T-cell (primary cell): ENCODE measurements around the gene TEAD3. TPM values are rescaled to one million over a fixed set of nuclear protein-coding genes. Genes with fewer than 3 reads are reported as not detected.
A peak's percentile ranks its signal among the peaks of the same experiment; 100 is the strongest.

Experiments used
- ATAC-seq, 4 experiments: fragments of 200-7000 bp in 3 of 4; fragments of 150-1000 bp in 1 of 4; cut with Tn5 transposase; replicated peaks in 1 of 4; 1 replicate in 3 of 4; 2 replicates in 1 of 4; pipeline ENCODE4 v1.10.0; 2021; ENCODE audit warnings: moderate library complexity in 3 of 4, mild to moderate bottlenecking in 2 of 4, moderate number of reproducible peaks in 1 of 4
- CTCF ChIA-PET, 2 donors: fragments of 300-600 bp; sonication (Branson Sonifier 250); formaldehyde crosslinking; loops; one replicate each; lab custom pipeline; 2022; ENCODE audit warnings: antibody characterized with exemption in 2 of 2; lab: Charles Lee
- POLR2A ChIA-PET, 2 donors: fragments of 300-600 bp; sonication (Branson Sonifier 250); formaldehyde crosslinking; loops; one replicate each; lab custom pipeline; 2022; ENCODE audit warnings: antibody characterized with exemption in 2 of 2; lab: Charles Lee
- DNase-seq, 35 experiments: peaks; one replicate each; pipeline versions ENCODE4 v3.0.0 to v3.0.0-alpha.2; 2013 to 2023
- H3K27ac ChIP-seq: one replicate; pipeline ENCODE4 v1.5.1; 2013; ENCODE audit warnings: low read length
- H3K27me3 ChIP-seq, 2 experiments: replicated peaks in 1 of 2; 1 replicate in 1 of 2; 2 replicates in 1 of 2; pipeline versions ENCODE4 v1.6.1 to v1.7.0; 2013; ENCODE audit warnings: low read length in 1 of 2, mixed read lengths in 1 of 2; ENCODE audit not compliant: control insufficient read depth in 2 of 2, insufficient read depth in 2 of 2; ENCODE audit errors: extremely low read depth in 1 of 2
- H3K36me3 ChIP-seq, 2 donors: 1 replicate in 1 of 2; 2 replicates in 1 of 2; pipeline versions ENCODE4 v1.6.1 to v1.7.0; 2013; ENCODE audit warnings: low read length in 1 of 2; ENCODE audit not compliant: control insufficient read depth in 2 of 2, insufficient read depth in 1 of 2; ENCODE audit errors: extremely low read depth in 1 of 2
- H3K4me1 ChIP-seq, 2 experiments: 1 replicate in 1 of 2; 2 replicates in 1 of 2; pipeline versions ENCODE4 v1.6.1 to v1.7.0; 2013; ENCODE audit warnings: low read length in 2 of 2, mixed read lengths in 1 of 2; ENCODE audit not compliant: insufficient read depth in 2 of 2, control insufficient read depth in 1 of 2; ENCODE audit errors: extremely low read depth in 1 of 2
- H3K4me3 ChIP-seq, 2 donors: 1 replicate in 1 of 2; 2 replicates in 1 of 2; pipeline versions ENCODE4 v1.5.1 to v1.7.0; 2013; ENCODE audit warnings: mild to moderate bottlenecking in 2 of 2, low read length in 1 of 2, moderate library complexity in 1 of 2; ENCODE audit not compliant: control insufficient read depth in 1 of 2; ENCODE audit errors: extremely low read depth in 1 of 2
- H3K9me3 ChIP-seq: 2 replicates; pipeline ENCODE4 v1.7.0; 2013
- H3K27ac Mint-ChIP-seq, 2 donors: one replicate each; pipeline ENCODE4 v1.8.0; 2020 to 2021; ENCODE audit warnings: mild to moderate bottlenecking in 2 of 2, mixed read lengths in 2 of 2
- H3K27me3 Mint-ChIP-seq, 2 donors: one replicate each; pipeline ENCODE4 v1.8.0; 2021 to 2022; ENCODE audit warnings: mixed read lengths in 2 of 2
- H3K36me3 Mint-ChIP-seq: one replicate; pipeline ENCODE4 v1.8.0; 2021; ENCODE audit warnings: mixed read lengths
- H3K4me1 Mint-ChIP-seq, 3 donors: one replicate each; pipeline ENCODE4 v1.8.0; 2020 to 2022; ENCODE audit warnings: mixed read lengths in 3 of 3, mild to moderate bottlenecking in 1 of 3
- H3K4me3 Mint-ChIP-seq, 3 donors: one replicate each; pipeline ENCODE4 v1.8.0; 2020 to 2022; ENCODE audit warnings: mild to moderate bottlenecking in 3 of 3, mixed read lengths in 3 of 3, moderate library complexity in 3 of 3
- H3K9me3 Mint-ChIP-seq, 3 donors: one replicate each; pipeline ENCODE4 v1.8.0; 2020 to 2022; ENCODE audit warnings: mixed read lengths in 3 of 3
- WGBS: methylation state at CpG from one replicate; pipeline ENCODE4 v1.1.5; 2013; ENCODE audit warnings: missing lambda C conversion rate; ENCODE audit not compliant: insufficient coverage; 5-methylcytosine and 5-hydroxymethylcytosine counted together
- total RNA-seq, 35 experiments: library from RNA in 6 of 35; stranded (reverse) in 6 of 35; fragments of 120-200 nt in 1 of 35; gene quantifications; one replicate each; pipeline versions ENCODE4 v1.2.1 to v1.2.4 and lab custom pipeline; 2013 to 2026

Gene TEAD3
- total RNA-seq, 5 donors from 2014 or later (not counting 1 experiment from before 2014, with no cell fraction given): 0.26 to 0.53 (median 0.41) TPM; not detected in 2

GRCh38 chr6:35474131-35474941 is 22.5 kb downstream of the TEAD3 start:
- H3K27me3 Mint-ChIP-seq: no peaks in the 10 kb centered on the region
- peaks cover 23% of the 10 kb centered on the region for H3K36me3 Mint-ChIP-seq
- Histone ChIP-seq H3K27ac (no peak overlapping the region), H3K4me1 (peaks cover 5 to 28% of the 10 kb centered on the region in 2 experiments), H3K9me3 (no peaks in the 10 kb centered on the region), H3K36me3 (peaks cover 9 to 39% of the 10 kb centered on the region in 2 donors), H3K27me3 (no peaks in the 10 kb centered on the region), H3K4me3 (no peak overlapping the region)
- 92% methylated on average over 6 of the region's 14 CpGs for WGBS
- DNase-seq (no peak), ATAC-seq (peak in 2 of 4 experiments; percentile 8 to 25)
- no peak overlapping the region for H3K4me3 Mint-ChIP-seq
- ChIA-PET POLR2A (interaction anchor here in 1 of 2 donors (0.6 kb wide), 1 partner anchor 168 kb away, joined by 7 read pairs; no protein-coding TSS in a partner anchor), CTCF (interaction anchor here in 1 of 2 donors (0.6 kb wide), 1 partner anchor 149 kb away, joined by 6 read pairs; no protein-coding TSS in a partner anchor)
- peaks cover 19 to 31% (median 31%) of the 10 kb centered on the region in 3 donors for H3K4me1 Mint-ChIP-seq
- no peaks in the 10 kb centered on the region for H3K9me3 Mint-ChIP-seq
- no peak overlapping the region for H3K27ac Mint-ChIP-seq

GRCh38 chr6:35473850-35474130 is 23.1 kb downstream of the TEAD3 start:
- no peak overlapping the region for H3K27ac ChIP-seq
- H3K36me3 Mint-ChIP-seq: peaks cover 25% of the 10 kb centered on the region
- no peaks in the 10 kb centered on the region for H3K9me3 Mint-ChIP-seq
- no peaks in the 10 kb centered on the region for H3K9me3 ChIP-seq
- peaks cover 5 to 34% of the 10 kb centered on the region in 2 experiments for H3K4me1 ChIP-seq
- no peaks in the 10 kb centered on the region for H3K27me3 ChIP-seq
- no peak overlapping the region for H3K4me3 Mint-ChIP-seq
- POLR2A ChIA-PET: interaction anchor here in 1 of 2 donors (0.6 kb wide), 1 partner anchor 168 kb away, joined by 7 read pairs; no protein-coding TSS in a partner anchor
- CTCF ChIA-PET: interaction anchor here (0.6 kb wide), 2 partner anchors 150 to 1106 kb away, joined by 3 to 6 read pairs; no protein-coding TSS in a partner anchor
- no peak for DNase-seq
- H3K36me3 ChIP-seq: peaks cover 9 to 39% of the 10 kb centered on the region in 2 donors
- no peak for ATAC-seq
- H3K27me3 Mint-ChIP-seq: no peaks in the 10 kb centered on the region
- H3K27ac Mint-ChIP-seq: no peak overlapping the region
- no peak overlapping the region for H3K4me3 ChIP-seq
- H3K4me1 Mint-ChIP-seq: peaks cover 23 to 33% (median 33%) of the 10 kb centered on the region in 3 donors

GRCh38 chr6:35473075-35473849 is 23.6 kb downstream of the TEAD3 start:
- Mint-ChIP-seq H3K9me3 (no peaks in the 10 kb centered on the region), H3K27me3 (no peaks in the 10 kb centered on the region), H3K4me1 (peaks cover 23 to 33% (median 33%) of the 10 kb centered on the region in 3 donors), H3K4me3 (no peak overlapping the region), H3K27ac (no peak overlapping the region), H3K36me3 (peaks cover 25% of the 10 kb centered on the region)
- DNase-seq (no peak), ATAC-seq (no peak)
- Histone ChIP-seq H3K27me3 (no peaks in the 10 kb centered on the region), H3K9me3 (no peaks in the 10 kb centered on the region), H3K4me3 (no peak overlapping the region), H3K27ac (no peak overlapping the region), H3K4me1 (peaks cover 5 to 38% of the 10 kb centered on the region in 2 experiments), H3K36me3 (peaks cover 9 to 39% of the 10 kb centered on the region in 2 donors)
- CTCF ChIA-PET: interaction anchor here (0.6 kb wide), 2 partner anchors 151 to 1107 kb away, joined by 3 to 6 read pairs; no protein-coding TSS in a partner anchor
- POLR2A ChIA-PET: interaction anchor here (0.5 to 0.6 kb wide), 4 partner anchors 94 to 974 kb away, joined by 3 to 7 read pairs (median 5); partner anchors contain the start of gene PPARD (in 1 of the 2)
- WGBS: 100% methylated on average over 3 of the region's 9 CpGs

- Mint-ChIP-seq H3K9me3 (no peaks in the 10 kb centered on the region), H3K27ac (peak overlapping the region; percentile 51 to 98), H3K4me1 (peaks cover 35 to 42% (median 40%) of the 10 kb centered on the region in 3 donors), H3K4me3 (no peak overlapping the region), H3K36me3 (peaks cover 25% of the 10 kb centered on the region), H3K27me3 (no peaks in the 10 kb centered on the region)
- Histone ChIP-seq H3K4me1 (peaks cover 5 to 46% of the 10 kb centered on the region in 2 experiments), H3K27ac (no peak overlapping the region), H3K27me3 (no peaks in the 10 kb centered on the region), H3K36me3 (peaks cover 9 to 39% of the 10 kb centered on the region in 2 donors), H3K4me3 (no peak overlapping the region), H3K9me3 (no peaks in the 10 kb centered on the region)
- ChIA-PET POLR2A (interaction anchor here in 1 of 2 donors (0.7 kb wide), 1 partner anchor 9 kb away, joined by 3 read pairs; no protein-coding TSS in a partner anchor), CTCF (interaction anchor here (0.5 to 1.3 kb wide), 3 partner anchors 27 to 264 kb away, joined by 3 to 4 read pairs (median 3); no protein-coding TSS in a partner anchor)
- 76% methylated on average over 2 of the region's 8 CpGs for WGBS
- ATAC-seq: no peak
- DNase-seq: no peak
These were observed 25.0 kb downstream of the TEAD3 start for GRCh38 chr6:35471836-35472345.

- H3K4me1 Mint-ChIP-seq: peaks cover 35 to 42% (median 40%) of the 10 kb centered on the region in 3 donors
- peak overlapping the region; percentile 95 to 98 (median 96) for H3K4me3 Mint-ChIP-seq
- H3K4me1 ChIP-seq: peaks cover 5 to 46% of the 10 kb centered on the region in 2 experiments
- no peaks in the 10 kb centered on the region for H3K9me3 ChIP-seq
- peak overlapping the region; percentile 96 for H3K27ac ChIP-seq
- ChIA-PET POLR2A (interaction anchor here in 1 of 2 donors (0.7 kb wide), 1 partner anchor 648 kb away, joined by 5 read pairs; no protein-coding TSS in a partner anchor), CTCF (no interaction called here)
- H3K27me3 ChIP-seq: no peaks in the 10 kb centered on the region
- no peak overlapping the region for H3K4me3 ChIP-seq
- peaks cover 9 to 44% of the 10 kb centered on the region in 2 donors for H3K36me3 ChIP-seq
- no peaks in the 10 kb centered on the region for H3K27me3 Mint-ChIP-seq
- H3K36me3 Mint-ChIP-seq: peaks cover 25% of the 10 kb centered on the region
- peak overlapping the region; percentile 98 to 99 for H3K27ac Mint-ChIP-seq
- no peak for ATAC-seq
- DNase-seq: no peak
- no peaks in the 10 kb centered on the region for H3K9me3 Mint-ChIP-seq
- 22% methylated on average over 1 of the region's 3 CpGs for WGBS
These were observed 26.2 kb downstream of the TEAD3 start for GRCh38 chr6:35470663-35471120.
